Fibroblast of villous mesenchyme (primary cell): ENCODE measurements around the gene SLC25A4. TPM values are rescaled to one million over a fixed set of nuclear protein-coding genes. Genes with fewer than 3 reads are reported as not detected.

Experiments
- DNase-seq: peaks from one replicate; pipeline ENCODE4 v3.0.0-alpha.2; 2010; ENCODE audit warnings: low read depth
- H3K4me3 ChIP-seq: 2 replicates; pipeline ENCODE4 v1.5.1; 2011; ENCODE audit warnings: low read depth, mild to moderate bottlenecking, low read length
- total RNA-seq: library from RNA; depleted of rRNA; stranded (reverse); fragments of >200 nt; gene quantifications from 2 replicates; pipeline ENCODE4 v1.2.3, GENCODE V29; 2012
- TF ChIP-seq, protein P1 (sequence below): IDR thresholded peaks from 2 replicates; pipeline ENCODE4 v1.5.1; 2012; ENCODE audit warnings: low read depth, mild to moderate bottlenecking, low read length; ENCODE audit not compliant: insufficient read depth

The SLC25A4 gene
- 8.4 and 14.7 TPM in 2 replicates for total RNA-seq

DNA sequence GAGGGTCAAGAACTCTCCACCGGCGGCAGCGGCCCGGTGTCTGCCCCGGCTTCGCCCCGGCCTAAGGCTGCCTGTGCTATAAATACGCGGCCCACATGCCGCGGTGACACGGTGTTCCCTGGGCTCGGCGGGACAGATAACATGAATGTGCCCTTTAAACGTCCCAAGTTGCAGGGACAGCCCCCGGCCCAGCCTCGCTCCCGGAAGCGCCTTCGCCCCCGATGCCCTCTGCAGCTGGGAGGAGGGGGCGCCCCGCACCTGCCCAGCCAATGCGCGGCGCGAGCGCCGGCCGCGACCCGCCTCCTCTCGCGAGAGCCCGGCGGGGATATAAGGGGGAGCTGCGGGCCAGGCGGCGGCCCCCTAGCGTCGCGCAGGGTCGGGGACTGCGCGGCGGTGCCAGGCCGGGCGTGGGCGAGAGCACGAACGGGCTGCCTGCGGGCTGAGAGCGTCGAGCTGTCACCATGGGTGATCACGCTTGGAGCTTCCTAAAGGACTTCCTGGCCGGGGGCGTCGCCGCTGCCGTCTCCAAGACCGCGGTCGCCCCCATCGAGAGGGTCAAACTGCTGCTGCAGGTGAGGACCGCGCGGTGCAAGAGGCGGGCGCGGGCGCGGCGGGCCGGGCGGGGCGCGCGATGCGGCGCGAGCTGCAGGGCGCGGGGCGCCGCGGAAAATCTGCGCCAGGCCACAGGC, at the start of gene SLC25A4:
TSS of gene SLC25A4 (plus strand) at position 355 of the 689 bp plus-strand sequence. CDS start at position 462, 107 bp downstream.
- DNase-seq = peak; percentile 69
- peak within 1 kb of the TSS; percentile 74 for H3K4me3 ChIP-seq
- TF ChIP-seq, protein P1, sequence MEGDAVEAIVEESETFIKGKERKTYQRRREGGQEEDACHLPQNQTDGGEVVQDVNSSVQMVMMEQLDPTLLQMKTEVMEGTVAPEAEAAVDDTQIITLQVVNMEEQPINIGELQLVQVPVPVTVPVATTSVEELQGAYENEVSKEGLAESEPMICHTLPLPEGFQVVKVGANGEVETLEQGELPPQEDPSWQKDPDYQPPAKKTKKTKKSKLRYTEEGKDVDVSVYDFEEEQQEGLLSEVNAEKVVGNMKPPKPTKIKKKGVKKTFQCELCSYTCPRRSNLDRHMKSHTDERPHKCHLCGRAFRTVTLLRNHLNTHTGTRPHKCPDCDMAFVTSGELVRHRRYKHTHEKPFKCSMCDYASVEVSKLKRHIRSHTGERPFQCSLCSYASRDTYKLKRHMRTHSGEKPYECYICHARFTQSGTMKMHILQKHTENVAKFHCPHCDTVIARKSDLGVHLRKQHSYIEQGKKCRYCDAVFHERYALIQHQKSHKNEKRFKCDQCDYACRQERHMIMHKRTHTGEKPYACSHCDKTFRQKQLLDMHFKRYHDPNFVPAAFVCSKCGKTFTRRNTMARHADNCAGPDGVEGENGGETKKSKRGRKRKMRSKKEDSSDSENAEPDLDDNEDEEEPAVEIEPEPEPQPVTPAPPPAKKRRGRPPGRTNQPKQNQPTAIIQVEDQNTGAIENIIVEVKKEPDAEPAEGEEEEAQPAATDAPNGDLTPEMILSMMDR = peak; percentile 43

DNA sequence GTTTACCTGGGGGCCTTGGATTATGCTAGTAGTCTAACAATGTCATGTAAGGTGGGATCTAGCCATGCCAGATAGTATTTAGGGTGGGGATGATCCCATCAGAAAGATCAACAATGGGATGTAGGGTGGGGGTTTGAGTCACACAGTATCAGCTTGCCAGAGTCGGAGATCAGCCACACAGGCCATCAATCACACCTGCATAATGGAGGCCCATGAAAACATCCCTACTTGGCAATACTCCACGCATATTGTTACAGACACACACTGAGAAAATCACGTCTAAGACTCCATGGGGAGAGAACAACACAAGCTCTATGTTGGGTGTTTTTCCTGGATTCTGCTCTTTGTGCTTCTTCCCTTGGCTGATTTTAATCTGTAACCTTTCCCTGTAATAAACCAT, 49.5 kb upstream of the SLC25A4 start:
- TF ChIP-seq, protein P1 = no peak
- H3K4me3 ChIP-seq = no peak overlapping the region
- DNase-seq = no peak

DNA sequence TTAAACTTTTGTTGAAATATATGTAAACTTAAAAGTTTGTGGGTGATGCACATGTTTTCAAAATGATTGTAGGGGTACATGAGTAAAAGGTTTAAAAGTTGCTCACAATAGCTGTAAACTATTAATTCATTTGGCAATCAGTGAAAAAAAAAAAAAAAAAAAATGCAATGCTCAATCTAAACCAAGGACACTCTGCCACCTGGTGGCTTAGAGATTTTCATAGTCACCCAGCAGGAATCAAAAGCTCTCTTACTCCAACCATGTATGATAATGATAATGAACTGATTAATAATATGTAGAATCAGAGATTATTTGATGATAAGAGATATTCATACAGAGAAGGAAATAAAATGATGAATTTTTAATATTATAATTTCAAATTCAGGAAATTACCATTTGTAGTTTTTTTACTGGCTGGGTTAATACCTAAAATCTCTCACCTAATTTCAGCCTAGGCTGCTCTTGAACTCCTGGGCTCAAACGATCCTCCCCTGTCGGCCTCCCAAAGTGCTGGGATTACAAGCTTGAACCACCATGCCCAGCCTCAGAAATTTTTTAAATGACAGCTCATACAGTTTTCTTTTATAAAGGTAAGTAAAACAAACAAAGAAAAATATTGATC, 46.9 kb upstream of the SLC25A4 start:
- TF ChIP-seq, protein P1 = peak; percentile 62
- DNase-seq = peak; percentile 47
- H3K4me3 ChIP-seq = no peak overlapping the region

DNA sequence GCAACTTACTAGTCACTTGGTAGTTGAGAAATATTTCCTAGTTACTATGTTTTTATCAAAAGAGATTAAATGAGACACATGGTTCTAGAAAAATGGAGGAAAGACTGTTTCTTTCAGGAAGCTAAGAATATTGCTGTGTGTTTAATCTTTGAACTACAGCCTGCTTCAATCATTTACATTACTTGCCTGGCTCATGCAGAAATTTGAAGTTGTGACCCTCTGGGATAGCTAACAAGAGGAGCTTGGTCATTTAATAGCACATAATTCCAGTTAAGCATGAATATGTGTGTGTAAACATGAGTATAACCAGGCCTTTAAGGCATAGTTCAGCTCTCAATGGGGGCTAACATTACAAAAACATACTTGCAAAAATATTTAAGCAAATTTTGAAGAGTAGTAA, 44.6 kb upstream of the SLC25A4 start:
- TF ChIP-seq, protein P1 = no peak
- DNase-seq = no peak
- H3K4me3 ChIP-seq = no peak overlapping the region

DNA sequence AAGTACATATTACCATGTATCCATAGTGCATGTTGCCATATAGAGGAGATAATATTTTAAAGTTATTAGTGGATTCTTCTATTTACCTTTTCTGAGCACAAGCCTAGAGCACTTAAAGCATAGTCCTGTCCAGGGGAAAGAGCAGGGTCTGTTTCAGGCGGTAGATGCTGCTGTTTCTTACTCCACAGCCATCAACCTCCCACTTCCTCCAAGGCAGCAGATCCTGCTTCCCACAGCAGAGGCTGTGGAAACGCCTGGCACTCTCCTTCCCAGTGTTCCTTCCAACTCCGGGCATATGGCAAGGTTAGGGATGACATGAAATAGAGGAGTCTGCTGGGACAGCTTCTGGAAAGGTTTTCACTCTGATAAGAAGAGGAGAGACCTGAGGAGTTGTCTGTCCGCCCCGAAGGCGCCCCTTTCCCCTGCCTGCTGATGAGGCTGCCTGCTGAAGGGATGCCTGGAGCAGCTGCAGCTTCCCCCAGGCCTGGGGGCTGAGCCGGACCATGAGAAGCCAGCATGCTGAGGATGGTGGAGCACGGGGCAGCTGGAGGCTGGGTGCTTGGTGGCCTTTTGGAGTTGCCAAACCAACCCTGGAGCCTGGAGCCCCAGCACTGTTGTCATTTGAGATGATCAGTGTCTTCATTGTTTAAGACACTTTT, 43.9 kb upstream of the SLC25A4 start:
- H3K4me3 ChIP-seq = no peak overlapping the region
- TF ChIP-seq, protein P1 = no peak
- DNase-seq = no peak

DNA sequence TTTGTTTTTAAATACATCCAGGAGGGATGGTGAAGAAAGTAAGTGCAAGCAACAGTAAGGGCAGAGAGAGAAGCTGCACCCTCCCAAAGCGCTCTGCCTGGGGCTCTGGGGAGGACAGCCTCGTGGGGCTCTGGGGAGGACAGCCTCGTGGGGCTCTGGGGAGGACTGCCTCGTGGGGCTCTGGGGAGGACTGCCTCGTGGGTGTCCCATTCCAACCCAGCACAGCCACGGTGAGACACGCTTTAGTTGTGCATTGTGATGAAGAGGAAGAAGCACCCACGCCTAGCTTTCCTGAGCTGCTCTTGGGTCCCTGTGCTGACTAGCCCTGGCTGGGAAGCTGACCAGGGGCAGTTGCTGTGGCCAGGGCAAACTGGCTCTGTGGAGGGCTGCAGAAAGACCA, 43.1 kb upstream of the SLC25A4 start:
- DNase-seq = no peak
- no peak overlapping the region for H3K4me3 ChIP-seq
- TF ChIP-seq, protein P1 = no peak
